ENCODE data around the gene CCBE1. TPM values are rescaled to one million over a fixed set of nuclear protein-coding genes. Genes with fewer than 3 reads are reported as not detected.

The CCBE1 gene
- polyA plus RNA-seq, 1 donor from 2014 or later: 0.19 TPM

- TF ChIP-seq RAD21 (conservative IDR thresholded peaks at IDR 0.05): no peak
- TF ChIP-seq EZH2 (IDR thresholded peaks at IDR 0.05; ENCODE audit: borderline replicate concordance, insufficient read depth, low read length, poor library complexity, severe bottlenecking): no peak
- no peak for TF ChIP-seq REST (IDR thresholded peaks at IDR 0.05; ENCODE audit: borderline replicate concordance)
- TF ChIP-seq EP300 (conservative IDR thresholded peaks at IDR 0.05; ENCODE audit: poor library complexity, severe bottlenecking): no peak
- TF ChIP-seq POLR2AphosphoS5 (IDR thresholded peaks at IDR 0.05): no peak
- no peak for TF ChIP-seq CTCF (IDR thresholded peaks at IDR 0.05; ENCODE audit: poor library complexity, severe bottlenecking)
- H3K4me2 ChIP-seq (ENCODE audit: low read length): no peak overlapping the region
Measured at GRCh38 chr18:59576541-59577385, 120.5 kb downstream of the CCBE1 start.

GRCh38 chr18:59575995-59576394 lies 121.2 kb downstream of the CCBE1 start:
- H3K9me3 ChIP-seq (ENCODE audit: low read length): no peaks in the 10 kb centered on the region
- H3K27ac ChIP-seq (ENCODE audit: low read length): no peak overlapping the region
- no peak overlapping the region for H3K9ac ChIP-seq (ENCODE audit: low read length)
- no peaks in the 10 kb centered on the region for H3K9me2 ChIP-seq (ENCODE audit: insufficient read depth, low read length)
- TF ChIP-seq EZH2 (IDR thresholded peaks at IDR 0.05; ENCODE audit: borderline replicate concordance, insufficient read depth, low read length, poor library complexity, severe bottlenecking) (no peak), CTCF (IDR thresholded peaks at IDR 0.05; ENCODE audit: poor library complexity, severe bottlenecking) (no peak), POLR2AphosphoS5 (IDR thresholded peaks at IDR 0.05) (no peak), MXI1 (conservative IDR thresholded peaks at IDR 0.05; ENCODE audit: poor library complexity, severe bottlenecking) (no peak), TAF1 (IDR thresholded peaks at IDR 0.05; ENCODE audit: low read depth) (no peak), REST (IDR thresholded peaks at IDR 0.05; ENCODE audit: borderline replicate concordance) (no peak), SMC3 (conservative IDR thresholded peaks at IDR 0.05; ENCODE audit: poor library complexity) (no peak), EP300 (conservative IDR thresholded peaks at IDR 0.05; ENCODE audit: poor library complexity, severe bottlenecking) (no peak), RAD21 (conservative IDR thresholded peaks at IDR 0.05) (no peak)
- no peaks in the 10 kb centered on the region for H3K36me3 ChIP-seq (ENCODE audit: insufficient read depth, low read length)
- H3K4me2 ChIP-seq (ENCODE audit: low read length): no peak overlapping the region
- no peaks in the 10 kb centered on the region for H3K79me2 ChIP-seq (replicated peaks; ENCODE audit: insufficient read depth, low read length)
- no peaks in the 10 kb centered on the region for H4K20me1 ChIP-seq (ENCODE audit: insufficient read depth)
- no peaks in the 10 kb centered on the region for H3F3A ChIP-seq (ENCODE audit: insufficient read depth, low read length, poor library complexity, severe bottlenecking)
- H3K4me3 ChIP-seq (ENCODE audit: low read length): no peak overlapping the region
- no peak overlapping the region for H2AFZ ChIP-seq (ENCODE audit: low read depth, low read length)
- H3K27me3 ChIP-seq (ENCODE audit: insufficient read depth, low read depth, low read length): no peaks in the 10 kb centered on the region

More at GRCh38 chr18:59576541-59577385, 120.5 kb downstream of the CCBE1 start:
- Histone ChIP-seq H3K9ac (ENCODE audit: low read length) (no peak overlapping the region), H3K9me2 (ENCODE audit: insufficient read depth, low read length) (no peaks in the 10 kb centered on the region), H3F3A (ENCODE audit: insufficient read depth, low read length, poor library complexity, severe bottlenecking) (no peaks in the 10 kb centered on the region), H3K36me3 (ENCODE audit: insufficient read depth, low read length) (no peaks in the 10 kb centered on the region), H3K27me3 (ENCODE audit: insufficient read depth, low read depth, low read length) (no peaks in the 10 kb centered on the region), H3K27ac (ENCODE audit: low read length) (no peak overlapping the region), H4K20me1 (ENCODE audit: insufficient read depth) (no peaks in the 10 kb centered on the region), H3K9me3 (ENCODE audit: low read length) (no peaks in the 10 kb centered on the region), H3K79me2 (replicated peaks; ENCODE audit: insufficient read depth, low read length) (no peaks in the 10 kb centered on the region), H2AFZ (ENCODE audit: low read depth, low read length) (no peak overlapping the region), H3K4me3 (ENCODE audit: low read length) (no peak overlapping the region)
